NT2/D1 (cell line): ENCODE measurements around the gene ZNF280C.

Experiments
- YY1 ChIP-seq: IDR thresholded peaks from 2 replicates; pipeline ENCODE4 v1.6.1; 2011; ENCODE audit not compliant: insufficient read length, insufficient read depth
- ZNF274 ChIP-seq: IDR thresholded peaks from 2 replicates; pipeline ENCODE4 v1.6.1; 2011; ENCODE audit warnings: mild to moderate bottlenecking, low read depth, low read length

- TF ChIP-seq YY1 = no peak
- TF ChIP-seq ZNF274 = no peak
These were observed 72.2 kb downstream of the ZNF280C start for GRCh38 chrX:130196466-130196865.
